HepG2 (cell line): Measurements from ENCODE around the gene BSG. TPM values are rescaled to one million over a fixed set of nuclear protein-coding genes. Genes with fewer than 3 reads are reported as not detected.

Experiments used
- CENPX ChIP-seq: sonication (generic); formaldehyde crosslinking; IDR thresholded peaks from 2 replicates; pipeline ENCODE4 v1.9.0; 2021; ENCODE audit warnings: mild to moderate bottlenecking, missing genetic modification reagents, moderate library complexity
- GRHL1 ChIP-seq: sonication (generic); formaldehyde crosslinking; conservative IDR thresholded peaks from 2 replicates; pipeline ENCODE4 v1.8.0; 2022; ENCODE audit warnings: missing genetic modification reagents
- HMGXB4 ChIP-seq, 2 experiments: sonication (generic) in 1 of 2; formaldehyde crosslinking in 1 of 2; IDR thresholded peaks; 2 replicates each; pipeline versions ENCODE4 v1.4.0 to v1.6.1; 2018 to 2020; ENCODE audit warnings: missing genetic modification reagents in 2 of 2, borderline replicate concordance in 1 of 2, low read depth in 1 of 2, mild to moderate bottlenecking in 1 of 2, missing biosample characterization in 1 of 2
- HNRNPLL ChIP-seq: fragments of 200-400 bp; formaldehyde crosslinking; IDR thresholded peaks from 2 replicates; pipeline ENCODE4 v1.6.1; 2017; ENCODE audit warnings: mild to moderate bottlenecking, low read depth, low read length; ENCODE audit not compliant: poor library complexity, severe bottlenecking
- IKZF5 ChIP-seq: IDR thresholded peaks from 2 replicates; pipeline ENCODE4 v1.6.1; 2018; ENCODE audit warnings: missing genetic modification reagents, mild to moderate bottlenecking, missing compliant biosample characterization
- KLF15 ChIP-seq: sonication (generic); formaldehyde crosslinking; IDR thresholded peaks from 2 replicates; pipeline ENCODE4 v1.8.1; 2023; ENCODE audit warnings: borderline replicate concordance, mild to moderate bottlenecking, inconsistent platforms, missing genetic modification reagents, mixed read lengths
- NRL ChIP-seq: sonication (generic); formaldehyde crosslinking; IDR thresholded peaks from 2 replicates; pipeline ENCODE4 v1.5.0; 2020; ENCODE audit warnings: missing genetic modification reagents, mild to moderate bottlenecking, moderate library complexity, borderline replicate concordance
- SAP130 ChIP-seq: IDR thresholded peaks from 2 replicates; pipeline ENCODE4 v1.6.1; 2016; ENCODE audit warnings: low read depth
- SYNCRIP ChIP-seq: fragments of 200-400 bp; formaldehyde crosslinking; IDR thresholded peaks from 2 replicates; pipeline ENCODE4 v1.6.1; 2018; ENCODE audit warnings: mild to moderate bottlenecking, low read depth, low read length; ENCODE audit not compliant: insufficient read depth
- U2AF2 ChIP-seq: fragments of 200-400 bp; formaldehyde crosslinking; IDR thresholded peaks from 2 replicates; pipeline ENCODE4 v1.6.1; 2017; ENCODE audit warnings: low read depth, mild to moderate bottlenecking, low read length
- ZBTB7A ChIP-seq: sonication (generic); formaldehyde crosslinking; IDR thresholded peaks from 2 replicates; pipeline ENCODE4 v1.8.0; 2022; ENCODE audit warnings: mild to moderate bottlenecking, missing genetic modification reagents
- ZFP90 ChIP-seq: sonication (generic); formaldehyde crosslinking; IDR thresholded peaks from 2 replicates; pipeline ENCODE4 v1.8.0; 2022; ENCODE audit warnings: missing genetic modification reagents, mild to moderate bottlenecking, inconsistent platforms, borderline replicate concordance
- ZIK1 ChIP-seq: sonication (generic); formaldehyde crosslinking; IDR thresholded peaks from 2 replicates; pipeline ENCODE4 v1.5.0; 2020; ENCODE audit warnings: mild to moderate bottlenecking, low read depth, missing genetic modification reagents, borderline replicate concordance
- ZNF44 ChIP-seq: sonication (generic); formaldehyde crosslinking; IDR thresholded peaks from 2 replicates; pipeline ENCODE4 v1.5.1; 2020; ENCODE audit warnings: mild to moderate bottlenecking, missing genetic modification reagents
- ZNF687 ChIP-seq: sonication (generic); formaldehyde crosslinking; IDR thresholded peaks from 2 replicates; pipeline ENCODE4 v1.5.1; 2020; ENCODE audit warnings: mild to moderate bottlenecking, missing genetic modification reagents, moderate library complexity
- ZNF709 ChIP-seq: sonication (generic); formaldehyde crosslinking; IDR thresholded peaks from 2 replicates; pipeline ENCODE4 v1.5.0; 2020; ENCODE audit warnings: mild to moderate bottlenecking, missing genetic modification reagents
- ZNF740 ChIP-seq: sonication (generic); formaldehyde crosslinking; IDR thresholded peaks from 2 replicates; pipeline ENCODE4 v1.4.0; 2020; ENCODE audit warnings: missing genetic modification reagents
- ZNF788 ChIP-seq: sonication (generic); formaldehyde crosslinking; IDR thresholded peaks from 2 replicates; pipeline ENCODE4 v1.5.0; 2020; ENCODE audit warnings: mild to moderate bottlenecking, missing genetic modification reagents, borderline replicate concordance
- ZNF883 ChIP-seq: sonication (generic); formaldehyde crosslinking; IDR thresholded peaks from 2 replicates; pipeline ENCODE4 v1.5.1; 2020; ENCODE audit warnings: mild to moderate bottlenecking, missing genetic modification reagents; ENCODE audit errors: not compliant biosample characterization
- polyA plus RNA-seq, 8 experiments: library from polyadenylated mRNA; depleted of rRNA in 3 of 8; stranded (reverse) in 7 of 8; unstranded in 1 of 8; fragments of >200 nt; fragmentation: Illumina TruSeq in 4 of 8; extraction: Trizol in 4 of 8; gene quantifications; 2 replicates each; pipeline versions ENCODE4 v1.2.1 to v1.2.3, GENCODE V29; 2011 to 2016; ENCODE audit warnings: low read depth in 4 of 8, missing spikeins in 1 of 8, mixed read lengths in 1 of 8; ENCODE audit not compliant: insufficient read depth in 1 of 8
- total RNA-seq, 5 experiments: library from RNA; depleted of rRNA; stranded (reverse); fragments of >200 nt; fragmentation: Illumina TruSeq; extraction: Trizol; gene quantifications; 2 replicates each; pipeline ENCODE4 v1.2.3, GENCODE V29; 2016; ENCODE audit warnings: low read depth in 1 of 5

The BSG gene
- total and polyA plus RNA-seq, 2 of the 13 experiments (the other 11 are each of a cell fraction or from before 2014, with no cell fraction given), result 309 to 754 TPM

- 0 out of 2 replicates have a peak, but pooled peaks have one; percentile 10 for TF ChIP-seq ZNF709 (CRISPR knock-in tag)
- TF ChIP-seq NRL (CRISPR knock-in tag), result peak; percentile 5; the same call in 1 of the 2 replicates
- peak; percentile 50; the same call in 1 of the 2 replicates for TF ChIP-seq ZNF687 (CRISPR knock-in tag)
- 0 out of 2 replicates have a peak, but pooled peaks have one; percentile 16 for TF ChIP-seq KLF15
- TF ChIP-seq SYNCRIP, result no peak
- peak; percentile 48; the same call in 1 of the 2 replicates for TF ChIP-seq IKZF5 (CRISPR knock-in tag)
- peak; percentile 71; the same call in 1 of the 2 replicates for TF ChIP-seq ZIK1 (CRISPR knock-in tag)
- TF ChIP-seq ZNF788 (CRISPR knock-in tag), result no peak
- no peak for TF ChIP-seq ZFP90 (CRISPR knock-in tag)
- peak; percentile 50 for TF ChIP-seq HNRNPLL
- TF ChIP-seq ZNF740 (CRISPR knock-in tag), result no peak
- TF ChIP-seq CENPX, result no peak
- TF ChIP-seq SAP130 (CRISPR knock-in tag), result peak; percentile 81
- TF ChIP-seq ZNF44 (CRISPR knock-in tag), result no peak
- peak in 1 of 2 experiments; percentile 77; a peak in 1 of 4 replicates for TF ChIP-seq HMGXB4 (CRISPR knock-in tag; IDR thresholded peaks at IDR 0.05; ENCODE audit: borderline replicate concordance in 1 of 2, low read depth in 1 of 2)
- peak; percentile 18 for TF ChIP-seq ZNF883 (CRISPR knock-in tag)
- no peak for TF ChIP-seq GRHL1 (CRISPR knock-in tag)
- no peak for TF ChIP-seq U2AF2
- peak; percentile 55; the same call in 1 of the 2 replicates for TF ChIP-seq ZBTB7A (CRISPR knock-in tag)
Measured at GRCh38 chr19:632579-633067, 60.2 kb downstream of the BSG start (continued).
